ENCODE measurements around the gene RBM15B. TPM values are rescaled to one million over a fixed set of nuclear protein-coding genes. Genes with fewer than 3 reads are reported as not detected.

RBM15B gene
- polyA plus RNA-seq, 1 donor (not counting 4 experiments of a cell fraction or from before 2014, with no cell fraction given) = 10.2 TPM

DNA sequence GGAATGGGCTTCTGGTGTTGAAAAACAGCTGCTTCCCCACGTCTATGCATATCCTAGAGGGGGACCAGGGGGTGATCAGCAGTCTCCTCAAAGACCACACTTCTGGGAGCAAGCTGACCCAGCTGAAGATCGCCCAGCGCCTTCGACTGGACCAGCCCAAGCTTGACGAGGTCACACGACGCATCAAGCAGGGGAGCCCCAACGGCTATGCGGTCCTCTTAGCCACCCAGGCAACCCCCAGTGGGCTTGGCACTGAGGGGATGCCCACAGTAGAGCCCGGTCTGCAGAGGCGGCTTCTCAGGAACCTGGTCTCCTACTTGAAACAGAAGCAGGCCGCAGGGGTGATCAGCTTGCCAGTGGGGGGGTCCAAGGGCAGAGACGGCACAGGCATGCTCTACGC lies 2.5 kb downstream of the RBM15B start:
- Histone ChIP-seq H3K36me3 (ENCODE audit: control insufficient read depth in 2 of 2, extremely low read depth in 1 of 2, insufficient read depth in 2 of 2, low read length in 2 of 2) (peaks cover 37 to 49% of the 10 kb centered on the region in 2 experiments), H3K9me3 (ENCODE audit: control insufficient read depth, low read depth, low read length) (no peaks in the 10 kb centered on the region), H3K27ac (ENCODE audit: control insufficient read depth, insufficient read depth, low read length) (no peak overlapping the region), H4K20me1 (ENCODE audit: control insufficient read depth, extremely low read depth, insufficient read depth, low read length) (peaks cover 29% of the 10 kb centered on the region), H3K9ac (ENCODE audit: control insufficient read depth, extremely low read depth, insufficient read depth, low read length) (no peak overlapping the region), H3K4me2 (ENCODE audit: control insufficient read depth, extremely low read depth, insufficient read depth, low read depth, low read length) (no peak overlapping the region), H3K4me3 (ENCODE audit: control insufficient read depth in 2 of 3, extremely low read depth in 1 of 3, insufficient read depth in 2 of 3, low read depth in 1 of 3, low read length in 3 of 3) (no peak overlapping the region), H3K4me1 (ENCODE audit: control insufficient read depth, extremely low read depth, insufficient read depth, low read length) (peaks cover 23% of the 10 kb centered on the region), H3K9me1 (ENCODE audit: control insufficient read depth, extremely low read depth, insufficient read depth, low read length) (no peaks in the 10 kb centered on the region), H2AFZ (ENCODE audit: control insufficient read depth, low read length) (no peak overlapping the region), H3K79me2 (ENCODE audit: control insufficient read depth, insufficient read depth, low read length) (peaks cover 53% of the 10 kb centered on the region), H3K27me3 (ENCODE audit: control insufficient read depth, extremely low read depth, insufficient read depth, low read length) (no peaks in the 10 kb centered on the region)
- no peak for FAIRE-seq
- no peak for DNase-seq (ENCODE audit: low read depth, low spot score)
- no peak for TF ChIP-seq EZH2 (IDR thresholded peaks at IDR 0.05; ENCODE audit: low read length)
- TF ChIP-seq, protein P1, sequence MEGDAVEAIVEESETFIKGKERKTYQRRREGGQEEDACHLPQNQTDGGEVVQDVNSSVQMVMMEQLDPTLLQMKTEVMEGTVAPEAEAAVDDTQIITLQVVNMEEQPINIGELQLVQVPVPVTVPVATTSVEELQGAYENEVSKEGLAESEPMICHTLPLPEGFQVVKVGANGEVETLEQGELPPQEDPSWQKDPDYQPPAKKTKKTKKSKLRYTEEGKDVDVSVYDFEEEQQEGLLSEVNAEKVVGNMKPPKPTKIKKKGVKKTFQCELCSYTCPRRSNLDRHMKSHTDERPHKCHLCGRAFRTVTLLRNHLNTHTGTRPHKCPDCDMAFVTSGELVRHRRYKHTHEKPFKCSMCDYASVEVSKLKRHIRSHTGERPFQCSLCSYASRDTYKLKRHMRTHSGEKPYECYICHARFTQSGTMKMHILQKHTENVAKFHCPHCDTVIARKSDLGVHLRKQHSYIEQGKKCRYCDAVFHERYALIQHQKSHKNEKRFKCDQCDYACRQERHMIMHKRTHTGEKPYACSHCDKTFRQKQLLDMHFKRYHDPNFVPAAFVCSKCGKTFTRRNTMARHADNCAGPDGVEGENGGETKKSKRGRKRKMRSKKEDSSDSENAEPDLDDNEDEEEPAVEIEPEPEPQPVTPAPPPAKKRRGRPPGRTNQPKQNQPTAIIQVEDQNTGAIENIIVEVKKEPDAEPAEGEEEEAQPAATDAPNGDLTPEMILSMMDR (optimal IDR thresholded peaks at IDR 0.05 in 1 of 3, IDR thresholded peaks at IDR 0.05 in 1 of 3, conservative IDR thresholded peaks at IDR 0.05 in 1 of 3; ENCODE audit: extremely low read depth in 1 of 3, insufficient read depth in 2 of 3, low read length in 3 of 3) = no peak
- dilution Hi-C loops (cut with MboI; ENCODE audit: extremely low pct_ligation_motif_present, low sequenced_read_pairs) = loop anchor here (25.0 kb wide), 1 partner anchor 781 kb away; the partner anchor contains the start of genes CISH and MAPKAPK3

DNA sequence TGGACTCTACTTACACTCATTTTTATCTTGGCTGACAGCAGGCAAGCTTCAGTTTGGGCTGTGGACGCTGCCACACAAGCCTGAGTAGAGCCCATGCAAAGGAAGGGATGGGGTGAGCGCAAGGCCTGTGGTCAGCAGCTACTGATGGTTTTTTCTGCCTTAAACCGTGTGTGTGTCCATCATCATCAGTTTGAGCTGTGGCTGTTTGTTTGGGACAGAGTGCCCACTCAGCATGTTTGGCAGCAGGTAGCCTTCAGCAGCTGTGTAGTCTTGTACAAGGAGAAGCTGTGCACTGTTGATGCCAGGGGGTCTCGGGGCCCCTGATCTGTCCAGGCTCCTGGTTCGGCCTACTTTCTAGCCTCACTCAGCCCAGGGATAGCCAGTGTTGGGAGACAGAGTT lies 3.5 kb downstream of the RBM15B start:
- dilution Hi-C loops (cut with MboI; ENCODE audit: extremely low pct_ligation_motif_present, low sequenced_read_pairs) = loop anchor here (25.0 kb wide), 1 partner anchor 782 kb away; the partner anchor contains the start of genes CISH and MAPKAPK3
- Histone ChIP-seq H3K4me2 (ENCODE audit: control insufficient read depth, extremely low read depth, insufficient read depth, low read depth, low read length) (no peak overlapping the region), H4K20me1 (ENCODE audit: control insufficient read depth, extremely low read depth, insufficient read depth, low read length) (peaks cover 22% of the 10 kb centered on the region), H3K36me3 (ENCODE audit: control insufficient read depth in 2 of 2, extremely low read depth in 1 of 2, insufficient read depth in 2 of 2, low read length in 2 of 2) (peaks cover 33 to 49% of the 10 kb centered on the region in 2 experiments), H3K27me3 (ENCODE audit: control insufficient read depth, extremely low read depth, insufficient read depth, low read length) (no peaks in the 10 kb centered on the region), H3K9me3 (ENCODE audit: control insufficient read depth, low read depth, low read length) (no peaks in the 10 kb centered on the region), H3K9ac (ENCODE audit: control insufficient read depth, extremely low read depth, insufficient read depth, low read length) (no peak overlapping the region), H3K9me1 (ENCODE audit: control insufficient read depth, extremely low read depth, insufficient read depth, low read length) (no peaks in the 10 kb centered on the region), H3K27ac (ENCODE audit: control insufficient read depth, insufficient read depth, low read length) (no peak overlapping the region), H2AFZ (ENCODE audit: control insufficient read depth, low read length) (no peak overlapping the region), H3K4me3 (ENCODE audit: control insufficient read depth in 2 of 3, extremely low read depth in 1 of 3, insufficient read depth in 2 of 3, low read depth in 1 of 3, low read length in 3 of 3) (no peak overlapping the region), H3K4me1 (ENCODE audit: control insufficient read depth, extremely low read depth, insufficient read depth, low read length) (peaks cover 16% of the 10 kb centered on the region), H3K79me2 (ENCODE audit: control insufficient read depth, insufficient read depth, low read length) (peaks cover 51% of the 10 kb centered on the region)
- FAIRE-seq = no peak
- no peak for DNase-seq (ENCODE audit: low read depth, low spot score)
- TF ChIP-seq EZH2 (IDR thresholded peaks at IDR 0.05; ENCODE audit: low read length) = no peak
- TF ChIP-seq, protein P1 (optimal IDR thresholded peaks at IDR 0.05 in 1 of 3, IDR thresholded peaks at IDR 0.05 in 1 of 3, conservative IDR thresholded peaks at IDR 0.05 in 1 of 3; ENCODE audit: extremely low read depth in 1 of 3, insufficient read depth in 2 of 3, low read length in 3 of 3) = no peak

Data from keratinocyte (primary cell).